GM21576 (cell line): ENCODE measurements around the gene KAT6B.

Experiments
- ATAC-seq: cut with Tn5 transposase; IDR thresholded peaks from one replicate; pipeline ENCODE4 v1.9.1; 2021; ENCODE audit warnings: mild to moderate bottlenecking, moderate library complexity; ENCODE audit not compliant: unreplicated experiment

KAT6B gene

DNA sequence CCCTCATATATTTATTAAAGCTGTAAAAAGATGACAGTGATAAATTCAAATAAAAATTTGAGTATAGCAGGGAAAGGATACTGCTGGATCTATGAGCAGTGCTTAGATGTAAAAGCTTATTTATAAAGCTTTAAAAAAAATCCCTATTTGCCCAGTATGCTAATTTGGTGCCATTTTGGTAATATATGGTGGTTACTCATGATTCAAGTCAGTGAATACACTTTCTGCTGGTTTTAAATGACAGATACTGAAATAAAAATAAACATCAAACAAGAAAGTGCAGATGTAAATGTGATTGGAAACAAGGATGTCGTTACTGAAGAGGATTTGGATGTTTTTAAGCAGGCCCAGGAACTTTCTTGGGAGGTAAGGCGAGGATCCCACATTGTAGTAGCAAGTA is 150.7 kb downstream of the KAT6B start:
- ATAC-seq, result no peak

DNA sequence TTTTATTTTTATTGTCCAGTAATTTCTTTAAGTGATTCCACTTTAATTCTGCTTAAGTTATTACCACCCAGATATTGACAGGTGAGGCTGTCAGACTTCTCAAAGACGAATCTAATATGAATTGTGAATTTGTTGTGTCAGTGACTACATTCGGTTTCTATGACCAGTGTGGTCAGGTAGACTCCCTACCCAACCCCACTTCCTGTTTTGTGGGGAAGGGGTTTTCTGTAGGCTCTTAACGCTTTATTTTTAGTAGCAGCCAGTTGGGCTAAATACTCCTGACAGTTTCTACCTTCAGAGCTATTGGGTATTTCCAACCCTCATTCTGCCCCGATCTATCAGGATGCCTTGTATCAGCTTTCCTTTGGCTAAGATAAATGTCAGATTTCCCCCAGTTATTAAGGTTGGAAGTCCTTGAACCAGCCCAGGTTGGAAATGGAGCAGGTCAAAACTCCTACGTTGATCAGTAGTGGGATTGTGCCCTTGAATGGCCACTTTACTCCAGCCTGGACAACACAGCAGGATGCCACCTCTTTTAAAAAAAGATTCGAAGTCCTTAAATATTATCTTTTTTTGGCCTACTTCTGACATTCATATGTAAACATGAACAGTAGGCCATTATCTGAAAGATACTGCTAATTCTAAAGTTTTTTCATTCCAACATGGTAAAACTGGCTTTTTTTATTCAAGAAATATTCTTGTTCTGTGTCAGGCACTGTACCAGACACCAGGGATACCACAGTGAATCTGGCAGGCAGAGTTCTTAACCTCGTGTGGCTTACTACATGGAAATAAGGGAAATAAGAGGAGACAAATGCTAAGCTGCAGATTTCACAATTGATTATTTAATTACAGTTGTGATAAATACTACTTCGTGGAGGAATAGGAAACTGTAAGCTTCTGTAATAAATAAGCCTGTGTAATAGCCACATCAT is 151.8 kb downstream of the KAT6B start:
- ATAC-seq, result peak; percentile 83

DNA sequence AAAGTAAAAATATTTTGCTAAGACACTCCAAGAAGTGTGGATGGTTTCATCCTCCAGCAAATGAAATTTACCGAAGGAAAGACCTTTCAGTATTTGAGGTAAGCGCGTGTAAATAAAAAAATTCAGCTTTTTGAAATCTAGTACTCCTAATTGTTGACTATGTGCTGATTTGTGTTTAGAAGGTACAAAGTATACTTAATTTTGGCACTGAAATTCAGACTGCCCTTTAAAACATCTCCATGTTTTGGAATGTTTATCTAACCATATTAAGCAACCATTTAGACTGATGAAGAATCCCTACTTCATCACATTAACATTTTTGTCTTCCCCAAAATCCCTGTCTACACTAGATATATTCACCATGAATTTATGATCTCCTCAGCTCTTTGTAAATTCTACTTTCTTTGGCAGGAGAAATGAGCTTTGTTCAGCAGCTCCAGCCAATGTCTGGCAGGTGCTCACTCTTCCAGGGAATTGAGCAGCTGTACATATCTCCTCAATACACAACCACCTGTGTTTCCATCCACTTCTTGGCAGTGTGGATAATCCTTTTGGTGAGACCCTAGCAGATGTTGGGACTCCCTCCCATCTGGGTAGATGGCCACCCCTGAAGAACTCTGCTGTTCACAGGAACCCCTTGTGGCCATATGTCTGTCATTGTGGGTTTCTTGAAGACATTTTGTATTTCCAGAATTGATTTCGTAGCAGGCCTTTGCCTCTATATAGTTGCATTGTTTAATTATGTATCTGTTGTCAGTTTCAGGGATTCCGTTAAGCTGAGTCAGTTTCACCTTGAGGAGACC is 155.6 kb downstream of the KAT6B start:
- no peak for ATAC-seq

DNA sequence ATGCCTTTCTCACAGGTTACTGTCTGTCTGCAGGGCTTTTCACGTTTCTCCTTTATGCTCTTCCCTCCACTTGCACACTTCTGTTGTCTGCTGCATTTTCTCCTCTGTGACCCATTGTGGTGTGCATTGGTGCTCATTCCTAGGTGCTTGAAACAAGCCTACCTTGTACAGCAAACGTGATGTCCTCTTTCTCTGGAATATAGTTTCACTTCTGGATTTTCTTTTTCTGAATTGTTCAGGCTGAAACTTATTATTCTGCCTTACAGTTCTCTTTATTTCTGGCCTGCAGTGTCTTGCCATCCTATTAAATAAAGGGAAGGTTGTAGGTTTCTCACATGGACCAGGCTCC is 156.2 kb downstream of the KAT6B start:
- ATAC-seq, result no peak

DNA sequence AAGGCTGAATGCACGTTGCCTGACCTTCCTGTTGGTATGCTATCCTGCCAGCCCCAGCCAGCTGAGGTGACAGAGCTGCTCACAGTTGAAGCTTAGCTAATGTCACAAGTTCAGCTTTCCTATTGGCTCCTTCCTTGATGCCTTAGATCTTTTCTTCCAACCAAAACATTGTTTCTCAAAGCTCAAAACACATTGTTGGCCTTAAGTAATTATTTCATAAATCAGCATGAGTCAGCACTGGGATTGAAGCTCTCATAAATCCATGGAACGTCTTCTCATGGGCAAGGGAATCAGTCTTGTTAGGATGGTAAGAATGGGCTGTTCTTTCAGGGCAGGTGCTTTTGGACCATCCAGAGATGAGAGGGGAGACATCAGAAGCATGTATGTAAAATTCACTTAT is 157.0 kb downstream of the KAT6B start:
- no peak for ATAC-seq

DNA sequence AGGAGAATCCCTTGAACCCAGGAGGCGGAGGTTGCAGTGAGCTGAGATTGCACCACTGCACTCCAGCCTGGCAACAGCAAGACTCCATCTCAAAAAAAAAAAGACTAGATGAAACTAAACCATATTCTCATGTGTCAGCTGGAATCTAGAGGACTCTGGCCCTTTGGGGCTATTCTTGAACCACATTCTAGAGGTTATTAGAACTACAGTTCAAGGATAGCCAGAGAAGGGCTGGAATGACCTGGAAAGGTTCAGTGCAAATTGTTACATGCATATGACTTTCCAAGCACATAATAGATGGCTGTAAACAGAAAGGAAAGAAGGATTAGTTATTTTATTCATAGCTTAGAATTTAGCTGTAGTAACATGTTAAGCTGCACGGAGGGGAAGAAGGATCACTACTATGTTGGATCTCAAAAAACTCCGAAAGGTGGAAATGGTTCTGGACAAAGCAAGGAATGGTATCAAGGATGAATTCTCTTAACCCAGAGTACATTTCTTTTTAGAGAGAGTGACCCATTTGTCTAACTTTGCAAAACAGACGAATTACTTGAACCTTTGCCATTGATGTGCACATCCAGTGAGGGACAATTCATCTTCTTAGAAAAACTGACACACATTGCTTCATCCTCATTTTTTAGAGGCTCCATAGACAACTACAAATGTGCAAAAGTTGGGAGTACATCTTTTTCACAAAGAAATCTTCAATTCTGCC is 161.1 kb downstream of the KAT6B start:
- ATAC-seq, result no peak

DNA sequence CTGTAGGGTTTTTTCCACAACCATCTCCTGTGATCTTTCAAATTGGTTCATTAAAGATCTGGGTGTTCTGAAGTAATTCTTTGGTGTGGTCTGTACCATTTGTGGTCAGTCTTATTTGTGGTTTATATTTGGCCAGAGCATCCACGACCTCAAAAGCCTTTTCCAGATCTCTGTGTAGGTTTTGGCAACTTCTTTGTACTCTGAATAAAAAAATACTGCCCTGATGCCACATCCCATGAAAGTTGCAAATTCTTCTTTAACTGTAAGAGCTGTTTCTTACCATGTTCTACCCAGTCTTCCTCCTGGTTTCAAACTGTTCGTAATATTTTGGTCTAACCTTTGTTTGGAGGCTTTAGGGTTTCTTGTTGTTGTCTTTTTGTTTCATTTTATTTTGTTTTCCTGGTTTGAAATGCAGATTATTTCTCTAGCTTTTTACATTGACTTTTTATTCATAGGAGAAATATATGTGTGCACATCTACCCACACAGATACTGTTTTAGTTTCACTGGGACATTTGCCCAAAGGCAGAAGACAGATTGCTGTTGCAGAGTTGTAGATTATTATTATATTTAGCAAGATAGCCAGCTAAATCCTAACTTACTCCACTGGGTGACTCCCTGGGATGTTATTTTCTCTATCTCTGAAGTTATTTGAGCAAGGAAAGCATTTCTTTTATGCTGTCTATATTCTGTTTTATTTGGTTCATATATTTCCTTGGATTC is 161.8 kb downstream of the KAT6B start:
- no peak for ATAC-seq

DNA sequence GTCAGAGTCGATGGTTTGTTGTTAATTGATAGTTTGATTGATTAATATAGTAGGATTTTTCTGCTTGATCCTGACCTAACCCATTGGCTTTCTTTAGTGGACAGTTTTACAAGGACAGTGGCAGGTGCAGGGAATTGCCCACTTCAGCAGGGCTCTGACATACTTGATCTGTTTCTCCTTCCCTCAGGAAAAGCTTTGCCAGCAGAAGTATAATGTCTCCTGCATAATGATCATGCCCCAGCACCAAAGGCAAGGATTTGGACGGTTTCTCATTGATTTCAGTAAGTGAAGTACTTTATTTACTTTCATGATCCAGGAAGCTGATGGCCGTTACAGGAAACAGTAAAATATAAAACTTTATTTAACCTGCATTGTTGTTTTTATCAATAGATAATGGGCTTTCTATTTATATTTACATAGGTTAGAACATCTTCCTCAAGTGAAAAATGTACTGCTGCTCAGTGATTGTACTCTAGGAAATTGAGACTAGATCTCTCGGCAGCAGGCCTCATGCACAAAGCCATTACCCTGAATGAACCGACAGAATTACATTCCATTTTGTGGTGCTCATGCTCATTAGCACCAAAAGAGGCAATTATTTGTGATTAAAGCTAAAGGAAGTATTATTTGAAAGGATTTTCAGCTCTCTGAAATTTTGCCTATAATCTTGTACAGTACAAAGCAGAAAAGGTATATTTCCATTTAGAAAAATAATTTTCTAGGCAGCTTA is 162.6 kb downstream of the KAT6B start:
- ATAC-seq, result no peak

DNA sequence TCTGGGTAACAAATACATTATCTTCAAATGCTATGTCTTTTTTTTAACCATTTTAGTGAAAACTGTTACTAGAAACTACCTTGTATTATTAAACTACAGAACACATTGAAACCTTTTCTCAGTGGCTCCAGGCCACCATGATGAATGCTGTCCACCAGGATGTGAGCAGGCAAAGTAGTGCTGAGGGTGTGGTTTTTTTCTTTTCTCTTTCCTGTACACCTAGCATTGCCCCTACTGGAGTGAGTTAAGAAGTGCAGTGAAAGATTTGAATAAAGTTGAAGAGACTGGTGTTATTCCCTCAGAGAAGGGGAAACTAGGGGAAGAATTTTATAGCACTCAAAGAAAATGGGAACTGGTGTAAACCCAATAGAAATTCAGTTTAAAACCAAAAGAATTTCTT is 165.0 kb downstream of the KAT6B start:
- ATAC-seq, result no peak

DNA sequence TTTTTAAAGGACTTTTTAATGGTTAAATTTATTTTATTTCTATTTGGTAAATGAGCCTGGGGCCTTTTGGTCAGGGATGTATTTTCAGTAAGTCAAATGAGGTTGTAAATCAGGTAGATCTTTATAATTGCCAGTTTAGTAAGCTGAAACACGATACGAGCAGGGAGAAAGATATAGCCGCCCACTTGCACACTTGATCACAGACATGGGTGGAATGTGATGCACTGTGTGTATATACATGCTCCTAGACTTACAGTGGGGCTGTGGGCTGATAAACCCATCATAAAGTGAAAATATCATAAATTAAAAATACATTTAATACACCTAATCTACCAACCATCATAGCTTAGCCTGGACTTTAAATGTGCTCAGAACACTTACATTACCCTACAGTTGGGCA is 165.7 kb downstream of the KAT6B start:
- no peak for ATAC-seq

DNA sequence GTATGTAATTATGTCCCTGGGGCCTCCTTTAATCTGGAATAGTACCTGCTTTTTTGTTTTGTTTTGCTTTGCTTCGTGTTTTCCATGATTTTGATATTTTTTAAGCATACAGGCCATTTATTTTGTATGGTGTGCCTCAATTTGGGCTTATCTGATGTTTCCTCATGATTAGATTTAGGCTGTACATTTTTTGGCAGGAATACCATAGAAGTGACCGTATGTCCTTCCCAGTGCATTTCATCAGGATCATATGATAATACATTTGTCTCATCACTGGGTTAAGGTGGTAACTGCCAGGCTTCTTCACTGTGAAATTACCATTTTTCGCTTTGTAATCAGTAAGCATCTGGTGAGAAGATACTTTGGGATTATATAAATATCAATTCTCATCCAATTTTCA is 167.2 kb downstream of the KAT6B start:
- ATAC-seq, result no peak

DNA sequence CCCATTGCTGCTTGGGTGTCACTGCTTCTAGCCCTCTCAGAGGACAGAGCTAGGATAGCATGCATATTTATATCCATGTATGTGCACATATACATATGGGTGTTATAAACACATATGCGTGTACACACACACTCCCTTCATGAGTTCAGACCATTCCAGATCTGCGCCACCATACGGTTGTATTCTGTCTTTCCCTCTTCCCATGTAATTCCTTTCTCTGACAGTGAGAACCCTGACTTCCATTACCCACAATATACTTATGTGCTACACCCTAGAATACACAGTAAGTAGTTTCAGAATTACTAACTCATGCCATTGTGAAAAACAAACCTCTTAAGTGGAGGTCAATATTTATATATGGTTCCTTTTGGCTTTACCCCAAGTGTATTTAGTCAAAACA is 168.5 kb downstream of the KAT6B start:
- peak; percentile 74 for ATAC-seq

DNA sequence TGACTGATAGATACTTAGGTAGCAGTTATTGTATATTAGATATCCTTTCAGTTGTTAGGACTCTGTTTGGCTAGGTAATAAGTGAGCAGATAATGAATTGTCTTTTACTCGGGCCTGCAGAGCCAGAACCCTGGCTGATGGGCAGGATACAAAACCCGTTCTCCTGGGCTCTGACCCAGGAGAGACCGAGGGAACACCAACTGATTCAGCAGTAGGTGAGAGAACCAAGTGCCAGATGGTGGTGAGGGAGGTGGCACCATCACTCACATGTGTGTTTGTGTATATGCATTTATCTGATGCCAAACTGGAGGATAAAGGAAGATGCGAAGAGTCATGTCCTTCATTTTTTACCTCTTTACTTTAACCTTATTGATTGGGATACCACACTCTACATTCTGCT is 169.4 kb downstream of the KAT6B start:
- ATAC-seq, result no peak

DNA sequence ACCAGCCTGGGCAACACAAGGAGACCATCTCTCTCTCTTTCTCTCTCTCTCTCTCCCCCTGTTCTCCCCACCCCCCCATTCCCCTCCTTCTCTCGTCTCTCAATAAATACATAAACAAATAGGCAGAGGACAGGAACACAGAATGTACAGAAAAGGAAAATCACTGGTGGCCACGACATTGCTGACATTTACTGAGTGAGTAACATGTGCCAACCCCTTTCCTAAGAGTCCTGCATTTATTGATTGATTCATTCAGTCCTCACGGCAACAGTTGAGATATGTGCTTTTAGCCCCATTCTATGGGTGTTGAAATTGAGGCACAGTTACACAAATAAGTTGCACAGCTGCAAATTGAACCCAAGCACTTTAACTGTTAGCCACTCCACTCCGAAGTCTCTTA is 170.8 kb downstream of the KAT6B start:
- no peak for ATAC-seq

DNA sequence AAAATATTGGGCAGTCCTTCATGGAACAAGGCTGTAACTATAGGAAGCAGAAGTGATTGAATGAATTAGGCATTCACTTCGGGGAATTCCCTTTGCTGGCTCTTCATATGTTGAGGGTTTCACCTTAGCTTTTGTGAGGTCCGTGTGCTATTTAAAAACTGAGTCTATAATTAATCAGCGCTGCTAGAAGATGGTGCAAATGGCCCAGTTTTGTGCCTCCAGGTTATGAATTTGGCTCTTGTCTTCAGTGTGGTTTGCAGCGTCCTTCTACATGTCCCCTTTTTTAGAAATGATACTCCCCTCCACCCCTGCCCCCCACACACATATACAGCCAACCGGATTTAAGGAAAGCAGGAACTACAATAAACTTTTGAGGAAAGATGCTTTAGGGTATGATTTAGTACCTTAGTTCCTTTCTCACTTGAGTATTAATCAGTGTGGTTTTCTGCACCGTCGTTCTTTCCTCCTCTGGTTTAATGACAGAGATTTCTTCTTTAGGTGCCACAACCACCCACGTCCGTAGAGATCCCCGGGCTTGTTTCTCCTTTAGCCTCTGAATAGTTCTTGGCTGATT is 174.4 kb downstream of the KAT6B start:
- peak; percentile 87 for ATAC-seq

DNA sequence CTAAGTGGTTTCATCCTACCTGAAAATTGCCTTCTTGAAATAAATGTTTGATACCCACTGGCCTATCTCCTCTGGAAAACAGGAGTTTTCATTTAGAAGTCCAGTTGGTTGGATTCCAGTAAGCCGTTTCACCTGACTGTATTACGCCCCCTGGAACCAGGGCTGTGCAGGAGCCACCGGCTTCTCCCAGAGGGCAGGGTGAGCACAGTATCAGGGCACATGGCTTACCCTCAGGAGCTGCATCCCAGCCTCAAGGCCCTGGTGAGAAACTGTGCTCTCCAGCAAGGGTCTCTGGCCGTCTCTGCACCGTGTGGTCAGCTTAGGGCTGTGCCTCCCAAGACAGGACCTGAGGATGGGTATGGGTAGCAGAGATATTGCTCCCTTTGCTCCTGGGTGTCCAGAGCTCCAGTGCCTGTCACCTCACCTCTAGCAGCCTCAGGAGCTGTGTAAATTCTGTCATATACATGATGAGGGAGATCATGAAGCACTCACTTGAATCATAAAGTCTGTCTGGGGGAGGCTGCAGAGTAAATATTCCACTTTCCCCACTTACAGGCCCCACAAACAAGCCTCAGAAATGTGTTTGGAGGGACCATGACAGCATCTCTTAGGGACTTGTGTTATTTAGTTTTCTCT is 175.4 kb downstream of the KAT6B start:
- no peak for ATAC-seq

DNA sequence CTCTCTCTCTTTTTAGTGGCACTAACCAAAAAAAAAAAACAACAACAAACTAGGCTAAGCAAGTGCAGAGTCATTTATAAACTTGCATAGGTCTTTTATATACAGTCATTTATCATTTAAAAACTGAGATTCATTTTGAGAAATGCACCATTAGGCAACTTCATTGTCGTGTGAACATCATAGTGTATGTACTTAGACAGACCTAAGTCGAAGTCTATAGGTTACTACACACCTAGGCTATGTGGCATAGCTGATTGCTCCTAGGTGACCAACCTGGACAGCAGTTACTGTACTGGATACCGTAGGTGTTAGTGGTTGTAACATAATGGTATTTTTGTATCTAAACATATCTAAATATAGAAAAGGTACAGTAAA is 175.9 kb downstream of the KAT6B start:
- no peak for ATAC-seq

DNA sequence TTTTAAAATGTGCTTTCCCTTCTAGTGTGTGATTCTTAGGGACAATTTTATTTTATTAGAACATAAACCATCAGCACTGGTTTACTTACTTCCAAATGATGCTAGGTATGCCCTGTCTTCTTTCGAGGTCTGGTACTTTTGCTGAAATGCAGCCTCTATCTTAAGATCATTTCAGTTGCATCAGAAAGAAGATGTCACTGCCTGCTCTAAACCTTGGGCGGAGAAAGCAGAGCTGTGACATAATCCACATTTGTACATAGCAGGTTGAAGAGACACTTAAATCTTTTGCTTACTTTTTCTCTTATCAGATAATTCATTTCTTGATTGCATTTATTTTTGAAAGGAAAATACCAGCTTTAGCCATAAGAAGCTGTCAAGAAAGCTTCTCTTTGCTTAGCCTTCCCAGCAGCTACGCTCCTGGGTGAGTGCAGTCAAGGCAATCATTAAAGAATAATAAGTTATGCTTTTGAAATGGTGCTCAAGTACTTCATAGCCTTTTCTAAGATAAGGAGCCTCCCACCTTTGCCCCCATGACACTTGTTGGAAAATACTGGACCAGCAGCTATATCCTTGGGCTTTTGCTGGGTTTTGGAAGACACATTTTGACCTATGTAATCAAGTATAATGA is 176.7 kb downstream of the KAT6B start:
- no peak for ATAC-seq

DNA sequence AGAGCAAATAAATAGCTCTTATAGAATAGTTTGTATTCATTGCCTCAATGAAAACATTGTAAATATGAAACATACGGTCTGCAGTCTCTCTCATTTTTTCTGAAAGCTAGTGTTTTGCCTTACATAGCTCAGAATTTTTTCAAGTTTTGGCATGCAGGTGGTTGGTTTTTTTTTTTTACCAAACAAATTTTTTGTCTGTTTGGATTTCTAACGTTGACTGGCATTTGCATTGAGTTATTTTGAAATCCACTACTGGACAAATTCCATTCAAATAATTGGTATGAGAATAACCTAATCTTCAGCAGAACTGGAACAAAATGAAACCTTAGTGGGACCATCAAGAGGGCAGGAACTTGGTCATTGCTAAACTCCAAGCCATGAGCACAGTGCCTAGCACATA is 177.5 kb downstream of the KAT6B start:
- ATAC-seq, result no peak
